GM21526 (cell line): ENCODE measurements around the gene HOXD9.

Source experiments
- ATAC-seq: cut with Tn5 transposase; IDR thresholded peaks from one replicate; pipeline ENCODE4 v1.9.1; 2021; ENCODE audit warnings: moderate library complexity; ENCODE audit not compliant: unreplicated experiment, low FRiP score

The HOXD9 gene

GRCh38 chr2:176122683-176123410, at the start of gene HOXD9:
HOXD9 (plus strand) TSS chr2:176122719; CDS start chr2:176122769, 50 bp downstream.
- no peak for ATAC-seq

- no peak for ATAC-seq
Observed at GRCh38 chr2:176072951-176073904, 49.3 kb upstream of the HOXD9 start.

- ATAC-seq: no peak
Observed at GRCh38 chr2:176074919-176075425, 47.5 kb upstream of the HOXD9 start.

GRCh38 chr2:176075481-176075880, 47.0 kb upstream of the HOXD9 start:
- no peak for ATAC-seq

GRCh38 chr2:176076063-176076462, 46.5 kb upstream of the HOXD9 start:
- ATAC-seq: no peak

- ATAC-seq: no peak
Observed at GRCh38 chr2:176076796-176077195, 45.7 kb upstream of the HOXD9 start.

- ATAC-seq: no peak
Observed at GRCh38 chr2:176078541-176079284, 43.8 kb upstream of the HOXD9 start.

- ATAC-seq: no peak
Observed at GRCh38 chr2:176079285-176079830, 43.2 kb upstream of the HOXD9 start.

- no peak for ATAC-seq
Observed at GRCh38 chr2:176079831-176080539, 42.5 kb upstream of the HOXD9 start.

GRCh38 chr2:176080540-176081375, 41.8 kb upstream of the HOXD9 start:
- no peak for ATAC-seq

GRCh38 chr2:176081376-176081836, 41.1 kb upstream of the HOXD9 start:
- no peak for ATAC-seq

GRCh38 chr2:176081837-176082524, 40.5 kb upstream of the HOXD9 start:
- no peak for ATAC-seq

GRCh38 chr2:176082525-176082823, 40.0 kb upstream of the HOXD9 start:
- ATAC-seq: no peak

GRCh38 chr2:176082824-176083751, 39.4 kb upstream of the HOXD9 start:
- ATAC-seq: no peak

- ATAC-seq: no peak
Observed at GRCh38 chr2:176083796-176084261, 38.7 kb upstream of the HOXD9 start, which contains the start of gene EVX2. EVX2 (minus strand) TSS chr2:176083962; CDS start chr2:176083776, 186 bp downstream.

GRCh38 chr2:176084611-176085119, 37.9 kb upstream of the HOXD9 start:
- no peak for ATAC-seq
